ENCODE data around the gene IL34.

The IL34 gene

GRCh38 chr16:70703041-70703834 is 56.9 kb downstream of the IL34 start:
- peak overlapping the region; percentile 55 for H3K27ac ChIP-seq (ENCODE audit: insufficient read depth, low read depth, low read length, poor library complexity, severe bottlenecking)
- 62 to 66% methylated on average over 16 of the region's 16 CpGs for WGBS, 2 experiments

GRCh38 chr16:70703835-70704381 is 57.5 kb downstream of the IL34 start:
- 88 to 89% methylated on average over 6 of the region's 6 CpGs for WGBS, 2 experiments
- H3K27ac ChIP-seq (ENCODE audit: insufficient read depth, low read depth, low read length, poor library complexity, severe bottlenecking) = no peak overlapping the region
- no peak overlapping the region for H3K4me3 ChIP-seq (ENCODE audit: insufficient read depth, low read depth, low read length)
- peaks cover 25% of the 10 kb centered on the region for H3K4me1 ChIP-seq (ENCODE audit: control insufficient read depth, insufficient read depth, low read length)
- no peaks in the 10 kb centered on the region for H3K9me3 ChIP-seq (ENCODE audit: control insufficient read depth, low read length)
- no peaks in the 10 kb centered on the region for H3K36me3 ChIP-seq (ENCODE audit: control insufficient read depth, insufficient read depth, low read length)
- H3K27me3 ChIP-seq (ENCODE audit: control insufficient read depth, insufficient read depth, low read length, poor library complexity, severe bottlenecking) = no peaks in the 10 kb centered on the region

More at GRCh38 chr16:70703041-70703834, 56.9 kb downstream of the IL34 start:
- no peaks in the 10 kb centered on the region for H3K9me3 ChIP-seq (ENCODE audit: control insufficient read depth, low read length)
- no peaks in the 10 kb centered on the region for H3K36me3 ChIP-seq (ENCODE audit: control insufficient read depth, insufficient read depth, low read length)
- no peak overlapping the region for H3K4me3 ChIP-seq (ENCODE audit: insufficient read depth, low read depth, low read length)
- H3K27me3 ChIP-seq (ENCODE audit: control insufficient read depth, insufficient read depth, low read length, poor library complexity, severe bottlenecking) = no peaks in the 10 kb centered on the region
- peaks cover 25% of the 10 kb centered on the region for H3K4me1 ChIP-seq (ENCODE audit: control insufficient read depth, insufficient read depth, low read length)

- peaks cover 25% of the 10 kb centered on the region for H3K4me1 ChIP-seq (ENCODE audit: control insufficient read depth, insufficient read depth, low read length)
- H3K4me3 ChIP-seq (ENCODE audit: insufficient read depth, low read depth, low read length) = no peak overlapping the region
- 92% methylated on average over 11 of the region's 11 CpGs for WGBS, 2 experiments
- no peaks in the 10 kb centered on the region for H3K27me3 ChIP-seq (ENCODE audit: control insufficient read depth, insufficient read depth, low read length, poor library complexity, severe bottlenecking)
- H3K36me3 ChIP-seq (ENCODE audit: control insufficient read depth, insufficient read depth, low read length) = no peaks in the 10 kb centered on the region
- H3K27ac ChIP-seq (ENCODE audit: insufficient read depth, low read depth, low read length, poor library complexity, severe bottlenecking) = no peak overlapping the region
- no peaks in the 10 kb centered on the region for H3K9me3 ChIP-seq (ENCODE audit: control insufficient read depth, low read length)
These were observed 58.2 kb downstream of the IL34 start for GRCh38 chr16:70704586-70704985.

- Histone ChIP-seq H3K36me3 (ENCODE audit: control insufficient read depth, insufficient read depth, low read length) (no peaks in the 10 kb centered on the region), H3K4me3 (ENCODE audit: insufficient read depth, low read depth, low read length) (no peak overlapping the region), H3K27me3 (ENCODE audit: control insufficient read depth, insufficient read depth, low read length, poor library complexity, severe bottlenecking) (no peaks in the 10 kb centered on the region), H3K9me3 (ENCODE audit: control insufficient read depth, low read length) (no peaks in the 10 kb centered on the region), H3K27ac (ENCODE audit: insufficient read depth, low read depth, low read length, poor library complexity, severe bottlenecking) (no peak overlapping the region), H3K4me1 (ENCODE audit: control insufficient read depth, insufficient read depth, low read length) (peaks cover 25% of the 10 kb centered on the region)
- 93 to 95% methylated on average over 8 of the region's 8 CpGs for WGBS, 2 experiments
These were observed 58.7 kb downstream of the IL34 start for GRCh38 chr16:70705056-70705455.

GRCh38 chr16:70706948-70707465 is 60.6 kb downstream of the IL34 start:
- Histone ChIP-seq H3K27me3 (ENCODE audit: control insufficient read depth, insufficient read depth, low read length, poor library complexity, severe bottlenecking) (no peaks in the 10 kb centered on the region), H3K9me3 (ENCODE audit: control insufficient read depth, low read length) (no peaks in the 10 kb centered on the region), H3K27ac (ENCODE audit: insufficient read depth, low read depth, low read length, poor library complexity, severe bottlenecking) (no peak overlapping the region), H3K4me3 (ENCODE audit: insufficient read depth, low read depth, low read length) (no peak overlapping the region), H3K36me3 (ENCODE audit: control insufficient read depth, insufficient read depth, low read length) (no peaks in the 10 kb centered on the region), H3K4me1 (ENCODE audit: control insufficient read depth, insufficient read depth, low read length) (peaks cover 23% of the 10 kb centered on the region)
- WGBS, 2 experiments = 93 to 96% methylated on average over 7 of the region's 7 CpGs

GRCh38 chr16:70708366-70709246 is 62.2 kb downstream of the IL34 start:
- H3K36me3 ChIP-seq (ENCODE audit: control insufficient read depth, insufficient read depth, low read length) = no peaks in the 10 kb centered on the region
- H3K9me3 ChIP-seq (ENCODE audit: control insufficient read depth, low read length) = no peaks in the 10 kb centered on the region
- H3K4me1 ChIP-seq (ENCODE audit: control insufficient read depth, insufficient read depth, low read length) = peaks cover 32% of the 10 kb centered on the region
- no peaks in the 10 kb centered on the region for H3K27me3 ChIP-seq (ENCODE audit: control insufficient read depth, insufficient read depth, low read length, poor library complexity, severe bottlenecking)
- no peak overlapping the region for H3K27ac ChIP-seq (ENCODE audit: insufficient read depth, low read depth, low read length, poor library complexity, severe bottlenecking)
- 69% methylated on average over 20 of the region's 20 CpGs for WGBS, 2 experiments
- H3K4me3 ChIP-seq (ENCODE audit: insufficient read depth, low read depth, low read length) = no peak overlapping the region

- WGBS, 2 experiments = 95% methylated on average over 5 of the region's 5 CpGs
- Histone ChIP-seq H3K36me3 (ENCODE audit: control insufficient read depth, insufficient read depth, low read length) (no peaks in the 10 kb centered on the region), H3K4me3 (ENCODE audit: insufficient read depth, low read depth, low read length) (no peak overlapping the region), H3K27me3 (ENCODE audit: control insufficient read depth, insufficient read depth, low read length, poor library complexity, severe bottlenecking) (no peaks in the 10 kb centered on the region), H3K9me3 (ENCODE audit: control insufficient read depth, low read length) (no peaks in the 10 kb centered on the region), H3K4me1 (ENCODE audit: control insufficient read depth, insufficient read depth, low read length) (peaks cover 31% of the 10 kb centered on the region), H3K27ac (ENCODE audit: insufficient read depth, low read depth, low read length, poor library complexity, severe bottlenecking) (no peak overlapping the region)
These were observed 63.1 kb downstream of the IL34 start for GRCh38 chr16:70709457-70709856.

GRCh38 chr16:70709942-70710341 is 63.6 kb downstream of the IL34 start:
- no peak overlapping the region for H3K27ac ChIP-seq (ENCODE audit: insufficient read depth, low read depth, low read length, poor library complexity, severe bottlenecking)
- 96 to 97% methylated on average over 7 of the region's 7 CpGs for WGBS, 2 experiments
- H3K27me3 ChIP-seq (ENCODE audit: control insufficient read depth, insufficient read depth, low read length, poor library complexity, severe bottlenecking) = no peaks in the 10 kb centered on the region
- no peaks in the 10 kb centered on the region for H3K9me3 ChIP-seq (ENCODE audit: control insufficient read depth, low read length)
- H3K36me3 ChIP-seq (ENCODE audit: control insufficient read depth, insufficient read depth, low read length) = no peaks in the 10 kb centered on the region
- H3K4me1 ChIP-seq (ENCODE audit: control insufficient read depth, insufficient read depth, low read length) = peaks cover 34% of the 10 kb centered on the region
- H3K4me3 ChIP-seq (ENCODE audit: insufficient read depth, low read depth, low read length) = no peak overlapping the region
